ENCODE data around the gene UROC1.

DNA sequence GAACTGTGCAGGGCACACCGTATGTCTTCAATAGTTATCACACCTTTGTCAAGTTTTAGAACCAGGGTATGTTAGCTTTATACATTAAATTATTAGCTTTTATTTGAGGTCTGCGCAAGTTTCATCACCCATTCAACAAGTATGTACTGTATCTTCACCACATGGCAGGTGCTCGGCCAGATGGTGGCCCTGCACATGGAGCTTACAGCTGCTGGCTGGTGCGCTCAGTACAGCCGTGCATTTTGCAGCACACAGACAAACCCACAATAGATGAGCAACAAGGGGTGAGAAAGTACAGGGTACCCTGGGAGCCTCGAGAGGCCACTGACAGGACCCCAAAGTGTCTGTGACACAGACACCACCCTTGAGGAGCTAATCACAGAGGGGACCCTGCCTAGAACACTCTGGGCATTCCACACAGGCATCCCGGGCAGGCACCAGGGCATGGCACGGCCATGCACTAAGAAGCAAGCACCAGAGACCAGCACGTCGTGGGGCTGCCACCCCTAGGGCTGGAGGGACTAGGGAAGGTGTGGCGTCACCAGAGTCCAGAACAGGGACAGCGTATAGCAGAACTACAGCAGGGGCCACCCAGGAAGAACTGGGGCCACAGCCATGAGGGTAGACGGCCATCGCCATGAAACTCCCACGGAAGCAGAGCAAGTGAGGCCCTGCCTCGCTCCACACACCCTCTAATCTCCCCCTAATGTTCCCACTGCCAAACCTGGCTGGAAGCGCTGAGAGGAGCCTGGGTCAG, 69.3 kb downstream of the UROC1 start:
- TF ChIP-seq, protein P1, sequence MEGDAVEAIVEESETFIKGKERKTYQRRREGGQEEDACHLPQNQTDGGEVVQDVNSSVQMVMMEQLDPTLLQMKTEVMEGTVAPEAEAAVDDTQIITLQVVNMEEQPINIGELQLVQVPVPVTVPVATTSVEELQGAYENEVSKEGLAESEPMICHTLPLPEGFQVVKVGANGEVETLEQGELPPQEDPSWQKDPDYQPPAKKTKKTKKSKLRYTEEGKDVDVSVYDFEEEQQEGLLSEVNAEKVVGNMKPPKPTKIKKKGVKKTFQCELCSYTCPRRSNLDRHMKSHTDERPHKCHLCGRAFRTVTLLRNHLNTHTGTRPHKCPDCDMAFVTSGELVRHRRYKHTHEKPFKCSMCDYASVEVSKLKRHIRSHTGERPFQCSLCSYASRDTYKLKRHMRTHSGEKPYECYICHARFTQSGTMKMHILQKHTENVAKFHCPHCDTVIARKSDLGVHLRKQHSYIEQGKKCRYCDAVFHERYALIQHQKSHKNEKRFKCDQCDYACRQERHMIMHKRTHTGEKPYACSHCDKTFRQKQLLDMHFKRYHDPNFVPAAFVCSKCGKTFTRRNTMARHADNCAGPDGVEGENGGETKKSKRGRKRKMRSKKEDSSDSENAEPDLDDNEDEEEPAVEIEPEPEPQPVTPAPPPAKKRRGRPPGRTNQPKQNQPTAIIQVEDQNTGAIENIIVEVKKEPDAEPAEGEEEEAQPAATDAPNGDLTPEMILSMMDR (conservative IDR thresholded peaks at IDR 0.05): no peak
- no peak for TF ChIP-seq EZH2 (IDR thresholded peaks at IDR 0.05; ENCODE audit: low read depth)

Data from PC-9 (cell line).